WTC11 (cell line): ENCODE results near the gene COL12A1. TPM values are rescaled to one million over a fixed set of nuclear protein-coding genes. Genes with fewer than 3 reads are reported as not detected.

Experiments used
- ATAC-seq: fragments of 200-7000 bp; cut with Tn5 transposase; 2 replicates; pipeline ENCODE4 v1.10.0; 2021; ENCODE audit warnings: mild to moderate bottlenecking, moderate library complexity
- CTCF ChIA-PET: fragments of 300-600 bp; sonication (Branson Sonifier 250); formaldehyde crosslinking; loops from one replicate; lab custom pipeline; 2021; ENCODE audit warnings: antibody characterized with exemption; lab: Charles Lee
- POLR2A ChIA-PET: fragments of 350-600 bp; sonication (Branson Sonifier 250); formaldehyde crosslinking; loops from one replicate; lab custom pipeline; 2021; ENCODE audit warnings: antibody characterized with exemption; lab: Charles Lee
- DNase-seq: peaks from one replicate; pipeline ENCODE4 v3.0.0; 2021; ENCODE audit warnings: low spot score
- H3K27ac Mint-ChIP-seq: 2 replicates; pipeline ENCODE4 v1.8.0; 2021; ENCODE audit warnings: mixed read lengths
- H3K27me3 Mint-ChIP-seq: 2 replicates; pipeline ENCODE4 v1.8.0; 2021; ENCODE audit warnings: low read depth, mild to moderate bottlenecking, moderate library complexity, mixed read lengths
- H3K36me3 Mint-ChIP-seq: 2 replicates; pipeline ENCODE4 v1.8.0; 2021; ENCODE audit warnings: mixed read lengths
- H3K4me1 Mint-ChIP-seq: 2 replicates; pipeline ENCODE4 v1.8.0; 2022; ENCODE audit warnings: mixed read lengths
- H3K4me3 Mint-ChIP-seq: 2 replicates; pipeline ENCODE4 v1.8.0; 2021; ENCODE audit warnings: mild to moderate bottlenecking, moderate library complexity, mixed read lengths
- H3K9me3 Mint-ChIP-seq: 2 replicates; pipeline ENCODE4 v1.8.0; 2021; ENCODE audit warnings: mixed read lengths
- ATF2 ChIP-seq: sonication (generic); formaldehyde crosslinking; IDR thresholded peaks from 2 replicates; pipeline ENCODE4 v1.8.1; 2022; ENCODE audit warnings: low read depth, missing genetic modification reagents, borderline replicate concordance
- ATF6 ChIP-seq: sonication (generic); formaldehyde crosslinking; IDR thresholded peaks from 2 replicates; pipeline ENCODE4 v1.8.1; 2023; ENCODE audit warnings: mild to moderate bottlenecking, missing genetic modification reagents
- CBFB ChIP-seq: sonication (generic); formaldehyde crosslinking; IDR thresholded peaks from 2 replicates; pipeline ENCODE4 v1.8.1; 2022; ENCODE audit warnings: mild to moderate bottlenecking, low read depth, missing genetic modification reagents
- E2F1 ChIP-seq: sonication (generic); formaldehyde crosslinking; IDR thresholded peaks from 2 replicates; pipeline ENCODE4 v1.8.0; 2022; ENCODE audit warnings: mild to moderate bottlenecking, missing genetic modification reagents
- FOXJ3 ChIP-seq: sonication (generic); formaldehyde crosslinking; IDR thresholded peaks from 2 replicates; pipeline ENCODE4 v1.9.0; 2021; ENCODE audit warnings: missing genetic modification reagents, mild to moderate bottlenecking, borderline replicate concordance
- GTF2I ChIP-seq: fragments of 250-450 bp; sonication (Bioruptor Pico); conservative IDR thresholded peaks from 2 replicates; pipeline ENCODE4 v1.4.0; 2021; ENCODE audit warnings: mild to moderate bottlenecking
- IRF1 ChIP-seq: sonication (generic); formaldehyde crosslinking; IDR thresholded peaks from 2 replicates; pipeline ENCODE4 v1.8.0; 2023; ENCODE audit warnings: missing genetic modification reagents
- KAT7 ChIP-seq: sonication (generic); formaldehyde crosslinking; IDR thresholded peaks from 2 replicates; pipeline ENCODE4 v1.8.1; 2023; ENCODE audit warnings: missing genetic modification reagents, mild to moderate bottlenecking, borderline replicate concordance
- NR1H2 ChIP-seq: sonication (generic); formaldehyde crosslinking; IDR thresholded peaks from 2 replicates; pipeline ENCODE4 v1.9.0; 2021; ENCODE audit warnings: mild to moderate bottlenecking, moderate library complexity, missing genetic modification reagents
- TCF7 ChIP-seq: sonication (generic); formaldehyde crosslinking; IDR thresholded peaks from 2 replicates; pipeline ENCODE4 v1.8.0; 2022; ENCODE audit warnings: mild to moderate bottlenecking, low read depth, missing genetic modification reagents, moderate library complexity
- TP53 ChIP-seq: sonication (generic); formaldehyde crosslinking; IDR thresholded peaks from 2 replicates; pipeline ENCODE4 v1.8.1; 2023; ENCODE audit warnings: mild to moderate bottlenecking, missing genetic modification reagents
- ZBTB21 ChIP-seq: sonication (generic); formaldehyde crosslinking; IDR thresholded peaks from 2 replicates; pipeline ENCODE4 v1.8.1; 2023; ENCODE audit warnings: mild to moderate bottlenecking, missing genetic modification reagents, borderline replicate concordance
- ZMAT4 ChIP-seq: fragments of 250-450 bp; sonication (Bioruptor Pico); IDR thresholded peaks from 2 replicates; pipeline ENCODE4 v1.9.0; 2021; ENCODE audit warnings: mild to moderate bottlenecking
- ZNF138 ChIP-seq: sonication (generic); formaldehyde crosslinking; conservative IDR thresholded peaks from 2 replicates; pipeline ENCODE4 v1.8.1; 2022; ENCODE audit warnings: mild to moderate bottlenecking, moderate library complexity, missing genetic modification reagents
- ZNF219 ChIP-seq: sonication (generic); formaldehyde crosslinking; IDR thresholded peaks from 2 replicates; pipeline ENCODE4 v1.8.0; 2023; ENCODE audit warnings: missing genetic modification reagents, mild to moderate bottlenecking, borderline replicate concordance
- ZNF416 ChIP-seq: fragments of 250-450 bp; sonication (Bioruptor Pico); IDR thresholded peaks from 2 replicates; pipeline ENCODE4 v1.9.0; 2021; ENCODE audit warnings: mild to moderate bottlenecking, inconsistent platforms
- total RNA-seq: library from RNA; stranded (reverse); gene quantifications from 3 replicates; pipeline ENCODE4 v1.2.3, GENCODE V29; 2021
- TF ChIP-seq, protein P1 (sequence below): fragments of 250-450 bp; sonication (Bioruptor Pico); IDR thresholded peaks from 2 replicates; pipeline ENCODE4 v2.1.2; 2022; ENCODE audit warnings: mild to moderate bottlenecking, moderate library complexity
- TF ChIP-seq, protein P2 (sequence below): sonication (generic); formaldehyde crosslinking; IDR thresholded peaks from 2 replicates; pipeline ENCODE4 v1.8.1; 2023; ENCODE audit warnings: mild to moderate bottlenecking, missing genetic modification reagents
- TF ChIP-seq, protein P3 (sequence below): sonication (generic); formaldehyde crosslinking; IDR thresholded peaks from 2 replicates; pipeline ENCODE4 v1.8.0; 2022; ENCODE audit warnings: mild to moderate bottlenecking, missing genetic modification reagents
- TF ChIP-seq, protein P4 (sequence below): fragments of 250-450 bp; sonication (Bioruptor Pico); IDR thresholded peaks from 2 replicates; pipeline ENCODE4 v1.8.0; 2021; ENCODE audit warnings: mild to moderate bottlenecking

COL12A1 gene
- total RNA-seq, 1 experiment from 2014 or later = 1.1 TPM

DNA sequence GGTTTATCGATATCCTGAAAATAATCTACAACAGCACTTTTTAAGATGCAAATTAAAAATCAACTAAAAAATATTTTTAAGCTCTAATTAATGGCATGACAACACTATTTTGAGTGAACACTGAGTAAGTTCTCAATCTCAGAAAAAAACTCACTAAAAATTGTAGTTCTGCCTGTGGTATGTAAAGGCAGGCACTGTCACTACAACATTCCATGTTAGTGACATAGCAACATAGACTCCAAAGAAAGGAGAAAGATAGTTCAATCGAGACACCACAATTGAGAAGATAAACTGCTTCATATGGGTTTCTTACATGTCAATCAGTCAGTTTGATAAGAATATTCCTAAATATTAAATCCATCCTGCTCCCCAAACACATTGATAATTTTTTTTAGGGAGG is 38.0 kb downstream of the COL12A1 start:
- H3K9me3 Mint-ChIP-seq = no peaks in the 10 kb centered on the region

More for the DNA sequence above, 38.0 kb downstream of the COL12A1 start:
- Mint-ChIP-seq H3K36me3 (no peaks in the 10 kb centered on the region), H3K4me1 (peaks cover 15% of the 10 kb centered on the region), H3K4me3 (no peak overlapping the region), H3K27ac (no peak overlapping the region), H3K27me3 (no peaks in the 10 kb centered on the region)
- no peak for TF ChIP-seq CBFB (CRISPR knock-in tag)
- TF ChIP-seq GTF2I = no peak
- TF ChIP-seq, protein P1, sequence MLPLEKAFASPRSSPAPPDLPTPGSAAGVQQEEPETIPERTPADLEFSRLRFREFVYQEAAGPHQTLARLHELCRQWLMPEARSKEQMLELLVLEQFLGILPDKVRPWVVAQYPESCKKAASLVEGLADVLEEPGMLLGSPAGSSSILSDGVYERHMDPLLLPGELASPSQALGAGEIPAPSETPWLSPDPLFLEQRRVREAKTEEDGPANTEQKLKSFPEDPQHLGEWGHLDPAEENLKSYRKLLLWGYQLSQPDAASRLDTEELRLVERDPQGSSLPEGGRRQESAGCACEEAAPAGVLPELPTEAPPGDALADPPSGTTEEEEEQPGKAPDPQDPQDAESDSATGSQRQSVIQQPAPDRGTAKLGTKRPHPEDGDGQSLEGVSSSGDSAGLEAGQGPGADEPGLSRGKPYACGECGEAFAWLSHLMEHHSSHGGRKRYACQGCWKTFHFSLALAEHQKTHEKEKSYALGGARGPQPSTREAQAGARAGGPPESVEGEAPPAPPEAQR (CRISPR knock-in tag) = no peak
- TF ChIP-seq ZNF416 (CRISPR knock-in tag) = no peak
- no peak for TF ChIP-seq ZMAT4
- TF ChIP-seq TCF7 (CRISPR knock-in tag) = no peak
- TF ChIP-seq, protein P2, sequence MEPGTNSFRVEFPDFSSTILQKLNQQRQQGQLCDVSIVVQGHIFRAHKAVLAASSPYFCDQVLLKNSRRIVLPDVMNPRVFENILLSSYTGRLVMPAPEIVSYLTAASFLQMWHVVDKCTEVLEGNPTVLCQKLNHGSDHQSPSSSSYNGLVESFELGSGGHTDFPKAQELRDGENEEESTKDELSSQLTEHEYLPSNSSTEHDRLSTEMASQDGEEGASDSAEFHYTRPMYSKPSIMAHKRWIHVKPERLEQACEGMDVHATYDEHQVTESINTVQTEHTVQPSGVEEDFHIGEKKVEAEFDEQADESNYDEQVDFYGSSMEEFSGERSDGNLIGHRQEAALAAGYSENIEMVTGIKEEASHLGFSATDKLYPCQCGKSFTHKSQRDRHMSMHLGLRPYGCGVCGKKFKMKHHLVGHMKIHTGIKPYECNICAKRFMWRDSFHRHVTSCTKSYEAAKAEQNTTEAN (CRISPR knock-in tag) = no peak
- TF ChIP-seq ATF2 (CRISPR knock-in tag) = no peak
- TF ChIP-seq FOXJ3 = no peak
- TF ChIP-seq E2F1 (CRISPR knock-in tag) = no peak
- no peak for TF ChIP-seq ATF6
- TF ChIP-seq ZNF138 (CRISPR knock-in tag) = no peak
- TF ChIP-seq NR1H2 (CRISPR knock-in tag) = no peak
- TF ChIP-seq, protein P3, sequence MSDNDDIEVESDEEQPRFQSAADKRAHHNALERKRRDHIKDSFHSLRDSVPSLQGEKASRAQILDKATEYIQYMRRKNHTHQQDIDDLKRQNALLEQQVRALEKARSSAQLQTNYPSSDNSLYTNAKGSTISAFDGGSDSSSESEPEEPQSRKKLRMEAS (CRISPR knock-in tag) = no peak
- TF ChIP-seq, protein P4, sequence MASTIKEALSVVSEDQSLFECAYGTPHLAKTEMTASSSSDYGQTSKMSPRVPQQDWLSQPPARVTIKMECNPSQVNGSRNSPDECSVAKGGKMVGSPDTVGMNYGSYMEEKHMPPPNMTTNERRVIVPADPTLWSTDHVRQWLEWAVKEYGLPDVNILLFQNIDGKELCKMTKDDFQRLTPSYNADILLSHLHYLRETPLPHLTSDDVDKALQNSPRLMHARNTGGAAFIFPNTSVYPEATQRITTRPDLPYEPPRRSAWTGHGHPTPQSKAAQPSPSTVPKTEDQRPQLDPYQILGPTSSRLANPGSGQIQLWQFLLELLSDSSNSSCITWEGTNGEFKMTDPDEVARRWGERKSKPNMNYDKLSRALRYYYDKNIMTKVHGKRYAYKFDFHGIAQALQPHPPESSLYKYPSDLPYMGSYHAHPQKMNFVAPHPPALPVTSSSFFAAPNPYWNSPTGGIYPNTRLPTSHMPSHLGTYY (CRISPR knock-in tag) = no peak
- TF ChIP-seq IRF1 (CRISPR knock-in tag) = no peak
- no peak for TF ChIP-seq TP53
- TF ChIP-seq ZBTB21 (CRISPR knock-in tag) = no peak
- no peak for TF ChIP-seq ZNF219 (CRISPR knock-in tag)
- no peak for TF ChIP-seq KAT7 (CRISPR knock-in tag)
- POLR2A ChIA-PET = no interaction called here
- ATAC-seq (no peak), DNase-seq (no peak)
- CTCF ChIA-PET = interaction anchor here (1.0 kb wide), 1 partner anchor 41 kb away, joined by 4 read pairs; no protein-coding TSS in a partner anchor
